K562 (cell line): Measurements from ENCODE around the gene SLPI. TPM values are rescaled to one million over a fixed set of nuclear protein-coding genes. Genes with fewer than 3 reads are reported as not detected.
A peak's percentile ranks its signal among the peaks of the same experiment; 100 is the strongest.

Source experiments
- BMI1 ChIP-seq: fragments of 150-350 bp; IDR thresholded peaks from 2 replicates; pipeline ENCODE4 v1.6.1; 2014; ENCODE audit warnings: low read length
- EWSR1 ChIP-seq: fragments of 450-650 bp; IDR thresholded peaks from 2 replicates; pipeline ENCODE4 v1.6.1; 2018; ENCODE audit warnings: borderline replicate concordance, mild to moderate bottlenecking, low read depth, moderate library complexity; ENCODE audit not compliant: partially characterized antibody
- ILK ChIP-seq: fragments of 450-650 bp; IDR thresholded peaks from 2 replicates; pipeline ENCODE4 v1.6.1; 2016; ENCODE audit warnings: missing genetic modification characterization, low read depth, mild to moderate bottlenecking, missing compliant biosample characterization, moderate library complexity, borderline replicate concordance
- NEUROD1 ChIP-seq: fragments of 150-350 bp; IDR thresholded peaks from 2 replicates; pipeline ENCODE4 v1.6.1; 2014; ENCODE audit warnings: borderline replicate concordance, low read length, low read depth; ENCODE audit not compliant: partially characterized antibody
- POLR3G ChIP-seq: IDR thresholded peaks from 2 replicates; pipeline ENCODE4 v1.6.1; 2011; ENCODE audit not compliant: insufficient read length, insufficient replicate concordance; ENCODE audit errors: extremely low read depth
- RAD21 ChIP-seq, 2 experiments: fragments of 250-450 bp in 1 of 2; fragments of 450-650 bp in 1 of 2; sonication (Bioruptor Pico) in 1 of 2; formaldehyde crosslinking in 1 of 2; IDR thresholded peaks in 1 of 2; conservative IDR thresholded peaks in 1 of 2; 2 replicates each; pipeline versions ENCODE4 v1.4.0 to v1.8.0; 2020 to 2022; ENCODE audit warnings: mild to moderate bottlenecking in 2 of 2, moderate library complexity in 1 of 2
- RUNX1 ChIP-seq: sonication (generic); IDR thresholded peaks from 2 replicates; pipeline ENCODE4 v1.6.1; 2016; ENCODE audit warnings: antibody characterized with exemption, low read depth
- SETDB1 ChIP-seq: IDR thresholded peaks from one replicate; pipeline ENCODE4 v1.6.1; 2012; ENCODE audit warnings: low read length, control low read depth, inconsistent platforms
- ZC3H11A ChIP-seq: IDR thresholded peaks from 2 replicates; pipeline ENCODE4 v1.6.1; 2012; ENCODE audit warnings: low read depth, low read length, improper control_type of control experiment
- ZFP30 ChIP-seq: fragments of 250-450 bp; sonication (Bioruptor Pico); IDR thresholded peaks from 2 replicates; pipeline ENCODE4 v1.8.0; 2022; ENCODE audit warnings: moderate library complexity, mild to moderate bottlenecking, inconsistent platforms, borderline replicate concordance
- ZNF23 ChIP-seq: fragments of 250-450 bp; sonication (Bioruptor Pico); IDR thresholded peaks from 2 replicates; pipeline ENCODE4 v1.4.0; 2020; ENCODE audit warnings: mild to moderate bottlenecking
- ZNF263 ChIP-seq: sonication (generic); formaldehyde crosslinking; IDR thresholded peaks from 2 replicates; pipeline ENCODE4 v1.8.0; 2022; ENCODE audit warnings: mild to moderate bottlenecking, missing genetic modification reagents, borderline replicate concordance
- ZNF324 ChIP-seq: fragments of 250-450 bp; sonication (Bioruptor Pico); IDR thresholded peaks from 2 replicates; pipeline ENCODE4 v1.4.0; 2020; ENCODE audit warnings: mild to moderate bottlenecking
- ZNF644 ChIP-seq: fragments of 200-800 bp; sonication (Bioruptor generic); IDR thresholded peaks from 2 replicates; pipeline ENCODE4 v1.6.1; 2016; ENCODE audit warnings: low read depth, missing genetic modification characterization, missing compliant biosample characterization
- ZSCAN29 ChIP-seq: fragments of 450-650 bp; IDR thresholded peaks from 2 replicates; pipeline ENCODE4 v1.6.1; 2017
- polyA plus RNA-seq, 8 experiments: library from polyadenylated mRNA; depleted of rRNA in 4 of 8; stranded (reverse) in 5 of 8; unstranded in 3 of 8; fragments of >200 nt; fragmentation: Nextera tagmentation in 2 of 8; fragmentation: Illumina TruSeq in 1 of 8; extraction: Ambion mirVana in 2 of 8; extraction: Trizol in 1 of 8; gene quantifications; 2 replicates each; pipeline versions ENCODE4 v1.2.1 to v1.2.3, GENCODE V29; 2011 to 2014; ENCODE audit warnings: inconsistent platforms in 1 of 8, missing spikeins in 1 of 8
- total RNA-seq, 7 experiments: library from RNA; depleted of rRNA in 6 of 7; stranded (reverse); fragments of >200 nt in 6 of 7; fragmentation: Illumina TruSeq in 2 of 7; extraction: Trizol in 2 of 7; gene quantifications; 2 replicates each; pipeline versions ENCODE4 v1.2.1 to v1.2.3, GENCODE V29; 2011 to 2021; ENCODE audit warnings: low replicate concordance in 1 of 7
- TF ChIP-seq, protein P1 (sequence below): fragments of 450-650 bp; IDR thresholded peaks from 2 replicates; pipeline ENCODE4 v1.6.1; 2014; ENCODE audit warnings: low read depth, mild to moderate bottlenecking, moderate library complexity, borderline replicate concordance
- TF ChIP-seq, protein P2 (sequence below): sonication (generic); formaldehyde crosslinking; IDR thresholded peaks from 2 replicates; pipeline ENCODE4 v1.8.0; 2022; ENCODE audit warnings: missing genetic modification reagents, mild to moderate bottlenecking, moderate library complexity, borderline replicate concordance
- TF ChIP-seq, protein P3 (sequence below): sonication (generic); formaldehyde crosslinking; IDR thresholded peaks from 2 replicates; pipeline ENCODE4 v1.8.1; 2023; ENCODE audit warnings: mild to moderate bottlenecking, missing genetic modification reagents
- TF ChIP-seq, protein P4 (sequence below), 2 experiments: IDR thresholded peaks; 2 replicates each; pipeline ENCODE4 v1.6.1; 2011; ENCODE audit warnings: borderline replicate concordance in 1 of 2, control low read depth in 1 of 2, low read depth in 1 of 2, low read length in 1 of 2, mild to moderate bottlenecking in 1 of 2, mixed read lengths in 1 of 2, moderate library complexity in 1 of 2; ENCODE audit not compliant: insufficient read depth in 1 of 2, insufficient read length in 1 of 2, poor library complexity in 1 of 2, severe bottlenecking in 1 of 2; ENCODE audit errors: extremely low read depth in 1 of 2
- TF ChIP-seq, protein P5 (sequence below): sonication (generic); formaldehyde crosslinking; IDR thresholded peaks from 2 replicates; pipeline ENCODE4 v1.8.0; 2022; ENCODE audit warnings: mild to moderate bottlenecking, missing genetic modification reagents

Gene SLPI
- total and polyA plus RNA-seq, 9 of the 15 experiments (the other 6 are each of a cell fraction or from before 2014, with no cell fraction given) = 0.78 TPM; not detected in 8

DNA sequence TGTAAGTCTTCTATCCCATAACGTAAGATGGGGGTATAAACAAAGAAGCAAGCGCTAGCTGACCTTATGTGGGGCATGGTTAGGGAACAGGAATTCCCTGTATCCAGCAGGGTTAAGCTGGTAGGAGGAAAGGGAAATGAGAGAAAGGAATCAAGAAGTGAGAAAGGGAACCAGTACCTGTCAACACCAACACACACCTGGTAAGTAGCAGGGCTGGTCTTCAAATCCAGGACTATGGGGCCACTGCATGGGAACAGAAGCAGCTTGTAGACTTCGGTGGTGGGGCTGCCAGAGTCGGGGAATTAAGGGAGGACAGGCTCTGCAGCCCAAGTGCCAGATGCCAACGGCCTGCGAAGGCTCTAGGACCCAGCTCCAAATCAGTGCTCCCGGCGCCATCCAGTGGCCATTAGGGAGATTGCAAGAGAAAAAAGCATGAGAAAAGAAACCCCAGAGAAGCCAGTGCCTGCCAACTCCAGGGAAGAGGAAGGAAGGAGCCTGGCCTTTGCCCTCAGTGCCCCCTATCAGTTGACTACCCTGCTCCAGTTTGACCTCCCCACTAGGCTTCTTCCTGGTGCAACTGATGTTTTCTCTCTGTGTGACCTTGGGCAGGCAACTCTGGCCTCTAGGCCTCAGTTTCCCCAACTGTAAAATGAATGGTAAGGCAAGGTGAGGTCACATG, 36.5 kb upstream of the SLPI start (continued):
- no peak for TF ChIP-seq ZC3H11A
- TF ChIP-seq ZNF23 (CRISPR knock-in tag) = no peak
- no peak for TF ChIP-seq POLR3G
- TF ChIP-seq, protein P1, sequence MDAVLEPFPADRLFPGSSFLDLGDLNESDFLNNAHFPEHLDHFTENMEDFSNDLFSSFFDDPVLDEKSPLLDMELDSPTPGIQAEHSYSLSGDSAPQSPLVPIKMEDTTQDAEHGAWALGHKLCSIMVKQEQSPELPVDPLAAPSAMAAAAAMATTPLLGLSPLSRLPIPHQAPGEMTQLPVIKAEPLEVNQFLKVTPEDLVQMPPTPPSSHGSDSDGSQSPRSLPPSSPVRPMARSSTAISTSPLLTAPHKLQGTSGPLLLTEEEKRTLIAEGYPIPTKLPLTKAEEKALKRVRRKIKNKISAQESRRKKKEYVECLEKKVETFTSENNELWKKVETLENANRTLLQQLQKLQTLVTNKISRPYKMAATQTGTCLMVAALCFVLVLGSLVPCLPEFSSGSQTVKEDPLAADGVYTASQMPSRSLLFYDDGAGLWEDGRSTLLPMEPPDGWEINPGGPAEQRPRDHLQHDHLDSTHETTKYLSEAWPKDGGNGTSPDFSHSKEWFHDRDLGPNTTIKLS = no peak
- TF ChIP-seq EWSR1 = no peak
- no peak for TF ChIP-seq ILK (tag)
- TF ChIP-seq, protein P2, sequence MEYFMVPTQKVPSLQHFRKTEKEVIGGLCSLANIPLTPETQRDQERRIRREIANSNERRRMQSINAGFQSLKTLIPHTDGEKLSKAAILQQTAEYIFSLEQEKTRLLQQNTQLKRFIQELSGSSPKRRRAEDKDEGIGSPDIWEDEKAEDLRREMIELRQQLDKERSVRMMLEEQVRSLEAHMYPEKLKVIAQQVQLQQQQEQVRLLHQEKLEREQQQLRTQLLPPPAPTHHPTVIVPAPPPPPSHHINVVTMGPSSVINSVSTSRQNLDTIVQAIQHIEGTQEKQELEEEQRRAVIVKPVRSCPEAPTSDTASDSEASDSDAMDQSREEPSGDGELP (CRISPR knock-in tag) = 0 out of 2 replicates have a peak, but pooled peaks have one; percentile 20
- TF ChIP-seq, protein P3, sequence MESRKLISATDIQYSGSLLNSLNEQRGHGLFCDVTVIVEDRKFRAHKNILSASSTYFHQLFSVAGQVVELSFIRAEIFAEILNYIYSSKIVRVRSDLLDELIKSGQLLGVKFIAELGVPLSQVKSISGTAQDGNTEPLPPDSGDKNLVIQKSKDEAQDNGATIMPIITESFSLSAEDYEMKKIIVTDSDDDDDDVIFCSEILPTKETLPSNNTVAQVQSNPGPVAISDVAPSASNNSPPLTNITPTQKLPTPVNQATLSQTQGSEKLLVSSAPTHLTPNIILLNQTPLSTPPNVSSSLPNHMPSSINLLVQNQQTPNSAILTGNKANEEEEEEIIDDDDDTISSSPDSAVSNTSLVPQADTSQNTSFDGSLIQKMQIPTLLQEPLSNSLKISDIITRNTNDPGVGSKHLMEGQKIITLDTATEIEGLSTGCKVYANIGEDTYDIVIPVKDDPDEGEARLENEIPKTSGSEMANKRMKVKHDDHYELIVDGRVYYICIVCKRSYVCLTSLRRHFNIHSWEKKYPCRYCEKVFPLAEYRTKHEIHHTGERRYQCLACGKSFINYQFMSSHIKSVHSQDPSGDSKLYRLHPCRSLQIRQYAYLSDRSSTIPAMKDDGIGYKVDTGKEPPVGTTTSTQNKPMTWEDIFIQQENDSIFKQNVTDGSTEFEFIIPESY = no peak
- TF ChIP-seq ZSCAN29 = no peak
- TF ChIP-seq ZNF644 (tag) = no peak
- no peak for TF ChIP-seq NEUROD1
- TF ChIP-seq, protein P4, sequence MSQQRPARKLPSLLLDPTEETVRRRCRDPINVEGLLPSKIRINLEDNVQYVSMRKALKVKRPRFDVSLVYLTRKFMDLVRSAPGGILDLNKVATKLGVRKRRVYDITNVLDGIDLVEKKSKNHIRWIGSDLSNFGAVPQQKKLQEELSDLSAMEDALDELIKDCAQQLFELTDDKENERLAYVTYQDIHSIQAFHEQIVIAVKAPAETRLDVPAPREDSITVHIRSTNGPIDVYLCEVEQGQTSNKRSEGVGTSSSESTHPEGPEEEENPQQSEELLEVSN (IDR thresholded peaks at IDR 0.05; ENCODE audit: borderline replicate concordance in 1 of 2, extremely low read depth in 1 of 2, insufficient read depth in 1 of 2, insufficient read length in 1 of 2, low read depth in 1 of 2, low read length in 1 of 2, poor library complexity in 1 of 2, severe bottlenecking in 1 of 2) = no peak
- no peak for TF ChIP-seq SETDB1
- TF ChIP-seq, protein P5, sequence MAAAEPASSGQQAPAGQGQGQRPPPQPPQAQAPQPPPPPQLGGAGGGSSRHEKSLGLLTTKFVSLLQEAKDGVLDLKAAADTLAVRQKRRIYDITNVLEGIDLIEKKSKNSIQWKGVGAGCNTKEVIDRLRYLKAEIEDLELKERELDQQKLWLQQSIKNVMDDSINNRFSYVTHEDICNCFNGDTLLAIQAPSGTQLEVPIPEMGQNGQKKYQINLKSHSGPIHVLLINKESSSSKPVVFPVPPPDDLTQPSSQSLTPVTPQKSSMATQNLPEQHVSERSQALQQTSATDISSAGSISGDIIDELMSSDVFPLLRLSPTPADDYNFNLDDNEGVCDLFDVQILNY (CRISPR knock-in tag) = no peak
- no peak for TF ChIP-seq BMI1
- TF ChIP-seq RUNX1 = no peak
- TF ChIP-seq ZNF263 = no peak
- TF ChIP-seq ZNF324 = no peak
- no peak for TF ChIP-seq ZFP30 (CRISPR knock-in tag)
- peak; percentile 66 to 80 for TF ChIP-seq RAD21 (CRISPR knock-in tag; conservative IDR thresholded peaks at IDR 0.05 in 1 of 2, IDR thresholded peaks at IDR 0.05 in 1 of 2)
